HEK293 (cell line): Measurements from ENCODE around the gene ATXN2.

Experiments used
- CTCF ChIA-PET: fragments of 350-600 bp; formaldehyde crosslinking; extraction: SDS; loops from one replicate; lab custom pipeline; 2021; ENCODE audit warnings: antibody characterized with exemption; lab: Yijun Ruan, JAX
- POLR2A ChIA-PET: fragments of 300-600 bp; formaldehyde crosslinking; extraction: SDS; loops from one replicate; lab custom pipeline; 2020; ENCODE audit warnings: antibody characterized with exemption, inconsistent platforms; lab: Yijun Ruan, JAX
- H3K27ac ChIP-seq: fragments of 200-500 bp; sonication (Bioruptor generic); 2 replicates; pipeline ENCODE4 v1.5.1; 2014; ENCODE audit warnings: low read depth, low read length, control low read depth, inconsistent platforms; ENCODE audit errors: extremely low read depth
- H3K36me3 ChIP-seq, 2 experiments: fragments of 200-500 bp in 1 of 2; sonication (Bioruptor generic) in 1 of 2; 1 replicate in 1 of 2; 2 replicates in 1 of 2; pipeline ENCODE4 v1.5.1; 2014 to 2017; ENCODE audit warnings: inconsistent platforms in 2 of 2, low read length in 2 of 2; ENCODE audit not compliant: control insufficient read depth in 2 of 2, insufficient read depth in 1 of 2
- H3K4me1 ChIP-seq: fragments of 200-500 bp; sonication (Bioruptor generic); 2 replicates; pipeline ENCODE4 v1.5.1; 2014; ENCODE audit warnings: mild to moderate bottlenecking, low read length, inconsistent platforms; ENCODE audit not compliant: control insufficient read depth, insufficient read depth
- H3K4me3 ChIP-seq: 2 replicates; pipeline ENCODE4 v1.5.1; 2011; ENCODE audit warnings: low read depth, mild to moderate bottlenecking, control low read depth, low read length, moderate library complexity
- H3K9me3 ChIP-seq: fragments of 200-500 bp; sonication (Bioruptor generic); 2 replicates; pipeline ENCODE4 v1.5.1; 2014; ENCODE audit warnings: low read depth, low read length, inconsistent platforms; ENCODE audit not compliant: control insufficient read depth, insufficient read depth
- GLIS2 ChIP-seq: fragments of 450-650 bp; formaldehyde crosslinking; IDR thresholded peaks from 2 replicates; pipeline ENCODE4 v1.5.1; 2016; ENCODE audit warnings: missing biosample characterization, missing genetic modification characterization
- HIC1 ChIP-seq: fragments of 450-650 bp; formaldehyde crosslinking; IDR thresholded peaks from 2 replicates; pipeline ENCODE4 v1.5.1; 2016; ENCODE audit warnings: missing biosample characterization, missing genetic modification characterization
- HOXC10 ChIP-seq: sonication (generic); formaldehyde crosslinking; IDR thresholded peaks from 2 replicates; pipeline ENCODE4 v1.8.1; 2023; ENCODE audit warnings: mild to moderate bottlenecking, missing genetic modification reagents
- KLF9 ChIP-seq: fragments of 450-650 bp; formaldehyde crosslinking; IDR thresholded peaks from 2 replicates; pipeline ENCODE4 v1.5.1; 2016; ENCODE audit warnings: missing biosample characterization, missing genetic modification characterization, low read depth
- PATZ1 ChIP-seq: fragments of 450-650 bp; formaldehyde crosslinking; IDR thresholded peaks from 2 replicates; pipeline ENCODE4 v1.5.1; 2016; ENCODE audit warnings: missing biosample characterization, missing genetic modification characterization
- PRDM1 ChIP-seq: fragments of 450-650 bp; formaldehyde crosslinking; IDR thresholded peaks from 2 replicates; pipeline ENCODE4; 2016; ENCODE audit warnings: missing biosample characterization, missing genetic modification characterization
- PRDM10 ChIP-seq: fragments of 450-650 bp; formaldehyde crosslinking; IDR thresholded peaks from 2 replicates; pipeline ENCODE4 v1.5.1; 2016; ENCODE audit warnings: missing biosample characterization, missing genetic modification characterization
- SETDB1 ChIP-seq: IDR thresholded peaks from one replicate; pipeline ENCODE4 v1.6.1; 2017; ENCODE audit warnings: mild to moderate bottlenecking, low read length, moderate library complexity, mixed read lengths; ENCODE audit not compliant: insufficient read length
- SP2 ChIP-seq: fragments of 450-650 bp; formaldehyde crosslinking; IDR thresholded peaks from 2 replicates; pipeline ENCODE4 v1.5.1; 2016; ENCODE audit warnings: missing biosample characterization, missing genetic modification characterization
- TCF7L2 ChIP-seq: IDR thresholded peaks from 2 replicates; pipeline ENCODE4 v1.6.1; 2011; ENCODE audit warnings: low read depth, mild to moderate bottlenecking, inconsistent platforms, low read length, moderate library complexity, borderline replicate concordance
- YY2 ChIP-seq: fragments of 450-650 bp; formaldehyde crosslinking; IDR thresholded peaks from 2 replicates; pipeline ENCODE4 v1.5.1; 2016; ENCODE audit warnings: missing biosample characterization, missing genetic modification characterization
- ZBTB48 ChIP-seq: fragments of 450-650 bp; formaldehyde crosslinking; IDR thresholded peaks from 2 replicates; pipeline ENCODE4 v1.5.1; 2016; ENCODE audit warnings: missing biosample characterization, missing genetic modification characterization
- ZBTB7A ChIP-seq: fragments of 450-650 bp; formaldehyde crosslinking; IDR thresholded peaks from 2 replicates; pipeline ENCODE4 v1.5.1; 2016; ENCODE audit warnings: low read depth, missing biosample characterization, missing genetic modification characterization
- ZIC2 ChIP-seq: fragments of 450-650 bp; formaldehyde crosslinking; IDR thresholded peaks from 2 replicates; pipeline ENCODE4 v1.5.1; 2016; ENCODE audit warnings: missing biosample characterization, missing genetic modification characterization
- ZNF121 ChIP-seq: fragments of 450-650 bp; formaldehyde crosslinking; IDR thresholded peaks from 2 replicates; pipeline ENCODE4 v1.5.1; 2016; ENCODE audit warnings: missing biosample characterization, missing genetic modification characterization
- ZNF138 ChIP-seq: fragments of 450-650 bp; formaldehyde crosslinking; IDR thresholded peaks from 2 replicates; pipeline ENCODE4 v1.5.1; 2016; ENCODE audit warnings: missing biosample characterization, missing genetic modification characterization, borderline replicate concordance
- ZNF335 ChIP-seq: fragments of 450-650 bp; formaldehyde crosslinking; conservative IDR thresholded peaks from 2 replicates; pipeline ENCODE4 v1.5.1; 2016; ENCODE audit warnings: missing biosample characterization, missing genetic modification characterization
- ZNF600 ChIP-seq: fragments of 450-650 bp; formaldehyde crosslinking; IDR thresholded peaks from 2 replicates; pipeline ENCODE4 v1.5.1; 2016; ENCODE audit warnings: missing biosample characterization, missing genetic modification characterization
- ZNF624 ChIP-seq: fragments of 450-650 bp; formaldehyde crosslinking; IDR thresholded peaks from 2 replicates; pipeline ENCODE4 v1.5.1; 2017; ENCODE audit warnings: missing biosample characterization, missing genetic modification characterization
- ZNF626 ChIP-seq: fragments of 450-650 bp; sonication (Bioruptor Pico); formaldehyde crosslinking; IDR thresholded peaks from 2 replicates; pipeline ENCODE4 v1.5.1; 2018; ENCODE audit warnings: missing biosample characterization, missing genetic modification characterization, inconsistent platforms
- ZNF704 ChIP-seq: fragments of 450-650 bp; formaldehyde crosslinking; IDR thresholded peaks from 2 replicates; pipeline ENCODE4 v1.5.1; 2016; ENCODE audit warnings: missing biosample characterization, missing genetic modification characterization
- ZSCAN30 ChIP-seq: fragments of 450-650 bp; IDR thresholded peaks from 2 replicates; pipeline ENCODE4 v1.5.1; 2018; ENCODE audit warnings: missing biosample characterization, mild to moderate bottlenecking, missing genetic modification characterization, moderate library complexity
- TF ChIP-seq, protein P1 (sequence below): IDR thresholded peaks from 2 replicates; pipeline ENCODE4 v1.6.1; 2011; ENCODE audit warnings: mild to moderate bottlenecking, low read depth, low read length, borderline replicate concordance

Gene ATXN2

GRCh38 chr12:111410431-111411184 is 188.5 kb downstream of the ATXN2 start:
- no peaks in the 10 kb centered on the region for H3K9me3 ChIP-seq
- CTCF ChIA-PET = interaction anchor here (4.5 kb wide), 1 partner anchor 14 kb away, joined by 24 read pairs; no protein-coding TSS in a partner anchor
- H3K4me1 ChIP-seq = 0 out of 2 replicates have a peak, but pooled peaks cover 4% of the 10 kb centered on the region
- TF ChIP-seq HOXC10 (CRISPR knock-in tag) (peak; percentile 56; the same call in 1 of the 2 replicates), ZNF335 (tag by site-specific recombination) (no peak), ZNF704 (tag by site-specific recombination) (no peak), ZNF121 (tag by site-specific recombination) (peak; percentile 98), KLF9 (tag by site-specific recombination) (no peak), ZNF600 (tag by site-specific recombination) (0 out of 2 replicates have a peak, but pooled peaks have one; percentile 40), ZBTB48 (tag by site-specific recombination) (no peak), YY2 (tag by site-specific recombination) (no peak)
- TF ChIP-seq, all 188 proteins: peak for 3
- no peaks in the 10 kb centered on the region for H3K36me3 ChIP-seq
- H3K4me3 ChIP-seq = no peak overlapping the region
- POLR2A ChIA-PET = interaction anchor here (0.6 kb wide), 2 partner anchors 9 to 42 kb away, joined by 4 read pairs; no protein-coding TSS in a partner anchor
- no peak overlapping the region for H3K27ac ChIP-seq

- ChIA-PET CTCF (interaction anchor here (4.5 kb wide), 1 partner anchor 14 kb away, joined by 24 read pairs; no protein-coding TSS in a partner anchor), POLR2A (interaction anchor here (1.0 kb wide), 1 partner anchor 30 kb away, joined by 3 read pairs; no protein-coding TSS in a partner anchor)
- H3K36me3 ChIP-seq = no peaks in the 10 kb centered on the region
- 0 out of 2 replicates have a peak, but pooled peaks cover 4% of the 10 kb centered on the region for H3K4me1 ChIP-seq
- no peak overlapping the region for H3K4me3 ChIP-seq
- H3K27ac ChIP-seq = no peak overlapping the region
- H3K9me3 ChIP-seq = no peaks in the 10 kb centered on the region
- TF ChIP-seq, protein P1, sequence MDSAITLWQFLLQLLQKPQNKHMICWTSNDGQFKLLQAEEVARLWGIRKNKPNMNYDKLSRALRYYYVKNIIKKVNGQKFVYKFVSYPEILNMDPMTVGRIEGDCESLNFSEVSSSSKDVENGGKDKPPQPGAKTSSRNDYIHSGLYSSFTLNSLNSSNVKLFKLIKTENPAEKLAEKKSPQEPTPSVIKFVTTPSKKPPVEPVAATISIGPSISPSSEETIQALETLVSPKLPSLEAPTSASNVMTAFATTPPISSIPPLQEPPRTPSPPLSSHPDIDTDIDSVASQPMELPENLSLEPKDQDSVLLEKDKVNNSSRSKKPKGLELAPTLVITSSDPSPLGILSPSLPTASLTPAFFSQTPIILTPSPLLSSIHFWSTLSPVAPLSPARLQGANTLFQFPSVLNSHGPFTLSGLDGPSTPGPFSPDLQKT = no peak
- TF ChIP-seq ZIC2 (tag by site-specific recombination) = peak; percentile 99
- TF ChIP-seq ZNF626 (tag by site-specific recombination) = no peak
- 0 out of 2 replicates have a peak, but pooled peaks have one; percentile 23 for TF ChIP-seq PRDM10 (tag by site-specific recombination)
- peak; percentile 67 for TF ChIP-seq PATZ1 (tag by site-specific recombination)
- TF ChIP-seq ZNF138 (tag by site-specific recombination) = no peak
- no peak for TF ChIP-seq ZBTB7A (tag by site-specific recombination)
- no peak for TF ChIP-seq SETDB1
- TF ChIP-seq PRDM1 = no peak
- no peak for TF ChIP-seq ZNF624
- TF ChIP-seq ZSCAN30 = no peak
- TF ChIP-seq TCF7L2 = no peak
- no peak for TF ChIP-seq HIC1 (tag by site-specific recombination)
- peak; percentile 32 for TF ChIP-seq SP2 (tag by site-specific recombination)
- TF ChIP-seq GLIS2 (tag by site-specific recombination) = peak; percentile 90
These were observed 189.2 kb downstream of the ATXN2 start for GRCh38 chr12:111409780-111410430.
